NT2/D1 (cell line): ENCODE data around the gene ZNF557.

Source experiments
- SUZ12 ChIP-seq: IDR thresholded peaks from 2 replicates; pipeline ENCODE4 v1.6.1; 2011; ENCODE audit not compliant: insufficient read length, insufficient read depth; ENCODE audit errors: extremely low read depth
- YY1 ChIP-seq: IDR thresholded peaks from 2 replicates; pipeline ENCODE4 v1.6.1; 2011; ENCODE audit not compliant: insufficient read length, insufficient read depth
- ZNF274 ChIP-seq: IDR thresholded peaks from 2 replicates; pipeline ENCODE4 v1.6.1; 2011; ENCODE audit warnings: mild to moderate bottlenecking, low read depth, low read length

- TF ChIP-seq SUZ12 (no peak), ZNF274 (no peak), YY1 (no peak)
Measured at GRCh38 chr19:7067716-7068115, 1.8 kb upstream of the ZNF557 start.
